ENCODE data around the gene AKNA. TPM values are rescaled to one million over a fixed set of nuclear protein-coding genes. Genes with fewer than 3 reads are reported as not detected.
A peak's percentile ranks its signal among the peaks of the same experiment; 100 is the strongest.

Gene AKNA
- total RNA-seq, 1 donor from 2014 or later, result 66.9 TPM

DNA sequence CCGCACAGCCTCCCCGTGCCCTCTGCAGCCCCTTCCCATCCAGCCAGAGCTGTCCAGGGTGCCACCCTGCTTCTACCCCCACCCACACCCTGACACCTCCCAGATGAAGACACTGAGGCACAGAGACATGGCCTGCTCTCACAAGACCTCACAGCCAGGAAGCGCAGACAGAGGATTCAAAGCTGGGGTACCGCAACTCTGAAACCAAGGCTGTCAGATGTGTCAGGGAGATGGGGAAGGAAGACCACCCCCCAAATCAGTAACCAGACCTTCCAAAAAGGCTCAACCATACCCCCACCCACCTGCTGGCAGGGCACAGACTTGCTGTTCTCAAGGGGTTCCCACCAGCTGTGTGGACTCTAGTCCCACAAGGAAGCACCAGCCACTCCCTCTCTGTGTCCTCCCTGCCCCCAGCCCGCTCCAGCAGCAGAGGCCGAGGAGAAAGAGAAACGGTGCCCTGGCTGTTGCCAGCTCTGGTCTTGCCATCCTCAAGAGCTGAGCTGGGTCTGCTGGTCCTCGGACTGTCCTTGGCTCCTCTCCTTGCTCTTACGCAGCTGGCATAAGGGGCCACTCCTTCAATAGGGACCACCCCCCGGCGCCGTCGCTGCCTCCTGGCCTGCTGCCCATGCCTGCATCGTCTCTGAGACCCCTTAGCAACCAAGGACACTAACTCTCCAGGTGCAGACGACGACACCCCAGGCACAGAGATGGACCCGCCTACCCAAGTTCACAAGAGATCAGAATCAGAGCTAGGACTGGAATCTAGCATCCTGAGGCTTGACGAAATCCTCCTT lies 699 bp downstream of the AKNA start:
- peaks cover 9% of the 10 kb centered on the region for H3K36me3 ChIP-seq
- no peak for TF ChIP-seq CTCF (IDR thresholded peaks at IDR 0.05)
- peak overlapping the region; percentile 77 for H3K4me3 ChIP-seq
- no peaks in the 10 kb centered on the region for H3K9me3 ChIP-seq
- DNase-seq (peak; percentile 65), ATAC-seq (peak; percentile 24 to 38)
- intact Hi-C loops (cut with DNase I), result no loop called here
- no peaks in the 10 kb centered on the region for H3K27me3 ChIP-seq (ENCODE audit: low read depth)
- peak overlapping the region; percentile 92 for H3K27ac ChIP-seq
- peaks cover 99% of the 10 kb centered on the region for H3K4me1 ChIP-seq

DNA sequence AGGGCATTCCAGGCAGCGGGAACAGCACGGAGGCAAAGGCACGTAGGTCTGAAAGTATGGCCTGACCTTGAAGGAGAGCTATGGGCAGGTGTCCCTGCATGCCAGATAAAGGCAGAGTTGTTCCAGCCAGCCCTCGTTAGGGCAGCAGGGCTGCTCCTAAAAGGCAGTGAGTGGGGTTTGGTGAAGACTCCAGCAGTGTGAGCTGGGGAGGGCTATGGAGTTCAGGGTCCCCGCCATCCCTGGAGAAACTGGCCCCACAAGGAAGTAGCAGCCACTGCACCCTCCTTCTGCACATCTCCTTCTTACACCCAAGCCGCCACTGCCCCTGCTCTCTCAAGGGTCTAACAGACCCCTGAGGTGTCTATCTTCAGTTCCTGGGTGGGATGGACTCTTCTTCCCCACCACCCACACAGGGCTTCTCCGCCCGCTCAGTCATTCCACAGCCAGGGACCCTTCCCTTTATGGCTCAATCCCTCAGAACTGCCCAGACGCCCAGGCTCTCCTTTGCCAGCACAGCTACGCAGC lies 1.4 kb downstream of the AKNA start:
- Histone ChIP-seq H3K36me3 (peaks cover 9% of the 10 kb centered on the region), H3K27me3 (ENCODE audit: low read depth) (no peaks in the 10 kb centered on the region), H3K4me1 (peaks cover 97% of the 10 kb centered on the region), H3K4me3 (peak overlapping the region; percentile 77), H3K9me3 (no peaks in the 10 kb centered on the region), H3K27ac (peak overlapping the region; percentile 92)
- ATAC-seq (no peak), DNase-seq (no peak)
- no peak for TF ChIP-seq CTCF (IDR thresholded peaks at IDR 0.05)
- intact Hi-C loops (cut with DNase I), result no loop called here

GRCh38 chr9:114385397-114386181 lies 2.2 kb downstream of the AKNA start:
- peak; percentile 65 to 84 for ATAC-seq
- H3K27ac ChIP-seq, result peak overlapping the region; percentile 92
- peaks cover 17% of the 10 kb centered on the region for H3K36me3 ChIP-seq
- no peak for TF ChIP-seq CTCF (IDR thresholded peaks at IDR 0.05)
- peak; percentile 85 for DNase-seq
- H3K27me3 ChIP-seq (ENCODE audit: low read depth), result no peaks in the 10 kb centered on the region
- no peaks in the 10 kb centered on the region for H3K9me3 ChIP-seq
- peak overlapping the region; percentile 77 for H3K4me3 ChIP-seq
- peaks cover 89% of the 10 kb centered on the region for H3K4me1 ChIP-seq
- intact Hi-C loops (cut with DNase I), result no loop called here

- no peak for ATAC-seq
- no peak for DNase-seq
- peaks cover 82% of the 10 kb centered on the region for H3K4me1 ChIP-seq
- H3K4me3 ChIP-seq, result peak overlapping the region; percentile 77
- no peaks in the 10 kb centered on the region for H3K27me3 ChIP-seq (ENCODE audit: low read depth)
- H3K9me3 ChIP-seq, result no peaks in the 10 kb centered on the region
- H3K36me3 ChIP-seq, result peaks cover 24% of the 10 kb centered on the region
- H3K27ac ChIP-seq, result peak overlapping the region; percentile 92
- intact Hi-C loops (cut with DNase I), result no loop called here
- no peak for TF ChIP-seq CTCF (IDR thresholded peaks at IDR 0.05)
Measured at GRCh38 chr9:114384836-114385396, 2.9 kb downstream of the AKNA start.

DNA sequence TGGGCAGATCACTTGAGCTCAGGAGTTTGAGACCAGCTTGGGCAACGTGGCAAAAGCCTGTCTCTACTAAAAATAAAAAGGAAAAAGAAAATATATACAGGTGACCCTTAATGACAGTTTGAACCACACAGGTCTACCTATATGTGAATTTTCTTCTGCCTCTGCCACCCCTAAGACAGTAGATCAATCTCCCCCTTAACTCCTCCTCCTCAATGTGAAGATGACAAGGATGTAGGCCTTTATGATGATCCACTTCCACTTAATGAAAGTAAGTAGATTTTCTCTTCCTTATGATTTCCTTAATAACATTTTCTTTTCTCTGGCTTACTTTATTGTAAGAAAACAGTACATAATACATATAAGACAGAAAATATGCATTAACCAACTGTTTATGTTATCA lies 3.4 kb downstream of the AKNA start:
- Histone ChIP-seq H3K4me1 (peaks cover 82% of the 10 kb centered on the region), H3K36me3 (peaks cover 30% of the 10 kb centered on the region), H3K9me3 (no peaks in the 10 kb centered on the region), H3K27ac (peak overlapping the region; percentile 92), H3K27me3 (ENCODE audit: low read depth) (no peaks in the 10 kb centered on the region), H3K4me3 (peak overlapping the region; percentile 6)
- TF ChIP-seq CTCF (IDR thresholded peaks at IDR 0.05), result no peak
- intact Hi-C loops (cut with DNase I), result no loop called here
- no peak for ATAC-seq
- no peak for DNase-seq
